Stimulated activated CD4-positive, alpha-beta T cell treated with anti-CD3 and anti-CD28 coated beads, Interleukin-2, amount 100 ng/mL, for 48 hours (primary cell): ENCODE measurements around the gene SHROOM1.
A peak's percentile ranks its signal among the peaks of the same experiment; 100 is the strongest.

ENCODE experiments used
- DNase-seq, 2 donors: peaks; one replicate each; pipeline ENCODE4 v3.0.0-alpha.2; 2020

Gene SHROOM1

GRCh38 chr5:132802044-132802684, 28.3 kb downstream of the SHROOM1 start:
- no peak for DNase-seq

GRCh38 chr5:132800545-132800944, 29.9 kb downstream of the SHROOM1 start:
- no peak for DNase-seq

GRCh38 chr5:132799392-132799791, 31.1 kb downstream of the SHROOM1 start:
- DNase-seq: no peak

- no peak for DNase-seq
These were observed 32.8 kb downstream of the SHROOM1 start for GRCh38 chr5:132797651-132798050.

- no peak for DNase-seq
These were observed 39.4 kb downstream of the SHROOM1 start for GRCh38 chr5:132791026-132791425.

GRCh38 chr5:132790201-132790865, 40.1 kb downstream of the SHROOM1 start:
- DNase-seq: no peak

- DNase-seq: no peak
These were observed 41.2 kb downstream of the SHROOM1 start for GRCh38 chr5:132788990-132789886.

- DNase-seq: no peak
These were observed 41.9 kb downstream of the SHROOM1 start for GRCh38 chr5:132788508-132788907.

- DNase-seq: no peak
These were observed 43.4 kb downstream of the SHROOM1 start for GRCh38 chr5:132787076-132787475.

- no peak for DNase-seq
These were observed 44.6 kb downstream of the SHROOM1 start for GRCh38 chr5:132785864-132786263.

GRCh38 chr5:132785365-132785764, 45.1 kb downstream of the SHROOM1 start:
- DNase-seq: no peak

GRCh38 chr5:132782101-132782500, 48.3 kb downstream of the SHROOM1 start:
- no peak for DNase-seq

- DNase-seq: no peak
These were observed 49.4 kb downstream of the SHROOM1 start for GRCh38 chr5:132781029-132781428.

GRCh38 chr5:132780577-132780976, 49.9 kb downstream of the SHROOM1 start:
- DNase-seq: no peak

GRCh38 chr5:132779961-132780360, 50.5 kb downstream of the SHROOM1 start:
- DNase-seq: no peak

- DNase-seq: no peak
These were observed 51.6 kb downstream of the SHROOM1 start for GRCh38 chr5:132778856-132779255.

- no peak for DNase-seq
These were observed 52.3 kb downstream of the SHROOM1 start for GRCh38 chr5:132778129-132778528.

- DNase-seq: peak; percentile 24 to 31
These were observed 53.0 kb downstream of the SHROOM1 start, which contains the start of gene SEPTIN8 for GRCh38 chr5:132777209-132778069. Gene SEPTIN8, minus strand, starts transcription at chr5:132777239. Its CDS starts 102 bp downstream, at chr5:132777137.

GRCh38 chr5:132776938-132777208, 53.6 kb downstream of the SHROOM1 start:
- no peak for DNase-seq

- peak in 1 of 2 donors; percentile 7 for DNase-seq
These were observed 54.1 kb downstream of the SHROOM1 start for GRCh38 chr5:132776131-132776937.

GRCh38 chr5:132775476-132775961, 54.9 kb downstream of the SHROOM1 start:
- no peak for DNase-seq

GRCh38 chr5:132774896-132775295, 55.6 kb downstream of the SHROOM1 start:
- no peak for DNase-seq
